GM23248 (cell line): ENCODE data around the gene PLEKHJ1. TPM values are rescaled to one million over a fixed set of nuclear protein-coding genes. Genes with fewer than 3 reads are reported as not detected.

Experiments used
- DNase-seq: peaks from one replicate; pipeline ENCODE4 v3.0.0-alpha.2; 2015
- H2AFZ ChIP-seq: fragments of 200-600 bp; sonication (generic); 2 replicates; pipeline ENCODE4 v1.6.1; 2016; ENCODE audit warnings: antibody characterized with exemption
- H3F3A ChIP-seq: fragments of 200-600 bp; sonication (generic); 2 replicates; pipeline ENCODE4 v1.6.1; 2016; ENCODE audit warnings: mild to moderate bottlenecking, antibody characterized with exemption, mixed run types; ENCODE audit not compliant: insufficient read depth
- H3K27ac ChIP-seq: fragments of 200-600 bp; sonication (generic); 2 replicates; pipeline ENCODE4 v1.5.1; 2016; ENCODE audit warnings: mild to moderate bottlenecking
- H3K27me3 ChIP-seq: fragments of 200-600 bp; sonication (generic); replicated peaks from 2 replicates; pipeline ENCODE4 v1.6.1; 2016; ENCODE audit warnings: mild to moderate bottlenecking; ENCODE audit not compliant: insufficient read depth
- H3K36me3 ChIP-seq: fragments of 200-600 bp; sonication (generic); 2 replicates; pipeline ENCODE4 v1.6.1; 2016; ENCODE audit warnings: low read depth, mild to moderate bottlenecking
- H3K4me1 ChIP-seq: fragments of 200-600 bp; sonication (generic); 2 replicates; pipeline ENCODE4 v1.6.1; 2016; ENCODE audit warnings: mild to moderate bottlenecking; ENCODE audit not compliant: insufficient read depth
- H3K4me2 ChIP-seq: fragments of 200-600 bp; sonication (generic); one replicate; pipeline ENCODE4 v1.6.1; 2016; ENCODE audit warnings: mild to moderate bottlenecking; ENCODE audit not compliant: unreplicated experiment
- H3K4me3 ChIP-seq: fragments of 200-600 bp; sonication (generic); 2 replicates; pipeline ENCODE4 v1.5.1; 2016; ENCODE audit warnings: mild to moderate bottlenecking
- H3K79me2 ChIP-seq: fragments of 200-600 bp; sonication (generic); 2 replicates; pipeline ENCODE4 v1.6.1; 2016; ENCODE audit warnings: mild to moderate bottlenecking; ENCODE audit not compliant: insufficient read depth
- H3K9ac ChIP-seq: fragments of 200-600 bp; sonication (generic); 2 replicates; pipeline ENCODE4 v1.6.1; 2016; ENCODE audit warnings: mild to moderate bottlenecking
- H3K9me2 ChIP-seq: fragments of 200-600 bp; sonication (generic); 2 replicates; pipeline ENCODE4 v1.6.1; 2016; ENCODE audit warnings: mixed run types, mild to moderate bottlenecking, moderate library complexity; ENCODE audit not compliant: insufficient read depth
- H3K9me3 ChIP-seq: fragments of 200-600 bp; sonication (generic); one replicate; pipeline ENCODE4 v1.6.1; 2017; ENCODE audit warnings: low read depth
- H4K20me1 ChIP-seq: fragments of 200-600 bp; sonication (generic); 2 replicates; pipeline ENCODE4 v1.6.0; 2016; ENCODE audit not compliant: insufficient read depth
- EZH2 ChIP-seq: fragments of 200-600 bp; sonication (generic); IDR thresholded peaks from 2 replicates; pipeline ENCODE4 v1.6.1; 2018; ENCODE audit warnings: antibody characterized with exemption, mild to moderate bottlenecking; ENCODE audit not compliant: insufficient read depth, poor library complexity, severe bottlenecking
- EZH2phosphoT487 ChIP-seq: fragments of 200-600 bp; sonication (generic); IDR thresholded peaks from 2 replicates; pipeline ENCODE4 v1.6.1; 2018; ENCODE audit warnings: antibody characterized with exemption, moderate library complexity, mild to moderate bottlenecking, low read depth; ENCODE audit not compliant: insufficient read depth
- WGBS, 2 experiments: methylation state at CpG; one replicate each; pipeline ENCODE4 v1.1.6; 2015 to 2017; ENCODE audit warnings: low lambda C conversion rate in 2 of 2, low coverage in 1 of 2; ENCODE audit errors: missing lambda C conversion rate in 2 of 2; 5-methylcytosine and 5-hydroxymethylcytosine counted together
- in situ Hi-C: fragments of 300-500 bp; cut with MboI; formaldehyde crosslinking; loops from 2 replicates; pipeline ENCODE4 v1.15.0; 2020
- polyA plus RNA-seq: library from polyadenylated mRNA; unstranded; fragments of >200 nt; fragmentation: Nextera tagmentation; extraction: Ambion mirVana; gene quantifications from 2 replicates; pipeline ENCODE4 v1.2.1, GENCODE V29; 2016
- total RNA-seq: library from RNA; depleted of rRNA; stranded (reverse); fragments of >200 nt; shearing (Covaris generic); gene quantifications from 2 replicates; pipeline ENCODE4 v1.2.3, GENCODE V29; 2014

The PLEKHJ1 gene
- total and polyA plus RNA-seq, 2 experiments from 2014 or later: 62.3 to 68.3 TPM

DNA sequence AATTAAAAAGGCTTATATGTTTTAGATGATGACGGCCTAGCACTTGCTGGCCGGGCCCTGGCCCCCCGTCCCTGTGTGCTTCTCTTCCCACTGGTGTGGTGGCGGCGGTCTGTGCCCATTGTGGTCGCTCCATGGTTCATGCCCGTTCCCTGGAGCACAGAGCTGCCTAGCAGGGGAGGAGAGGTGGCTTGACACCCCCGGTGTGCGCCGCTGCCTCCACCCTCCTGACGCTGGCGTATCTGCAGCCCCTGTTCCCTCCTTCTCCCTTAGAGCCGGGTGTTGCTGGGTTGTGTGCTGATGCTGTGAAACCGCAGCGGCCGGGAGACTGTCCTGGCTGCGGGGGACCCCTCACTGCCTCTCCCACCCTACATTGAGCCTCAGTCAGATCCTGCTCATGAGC, 43.3 kb downstream of the PLEKHJ1 start:
- WGBS, 2 experiments: 97 to 98% methylated on average over 17 of the region's 17 CpGs
- H3K79me2 ChIP-seq: peaks cover 96% of the 10 kb centered on the region
- no peak for DNase-seq

DNA sequence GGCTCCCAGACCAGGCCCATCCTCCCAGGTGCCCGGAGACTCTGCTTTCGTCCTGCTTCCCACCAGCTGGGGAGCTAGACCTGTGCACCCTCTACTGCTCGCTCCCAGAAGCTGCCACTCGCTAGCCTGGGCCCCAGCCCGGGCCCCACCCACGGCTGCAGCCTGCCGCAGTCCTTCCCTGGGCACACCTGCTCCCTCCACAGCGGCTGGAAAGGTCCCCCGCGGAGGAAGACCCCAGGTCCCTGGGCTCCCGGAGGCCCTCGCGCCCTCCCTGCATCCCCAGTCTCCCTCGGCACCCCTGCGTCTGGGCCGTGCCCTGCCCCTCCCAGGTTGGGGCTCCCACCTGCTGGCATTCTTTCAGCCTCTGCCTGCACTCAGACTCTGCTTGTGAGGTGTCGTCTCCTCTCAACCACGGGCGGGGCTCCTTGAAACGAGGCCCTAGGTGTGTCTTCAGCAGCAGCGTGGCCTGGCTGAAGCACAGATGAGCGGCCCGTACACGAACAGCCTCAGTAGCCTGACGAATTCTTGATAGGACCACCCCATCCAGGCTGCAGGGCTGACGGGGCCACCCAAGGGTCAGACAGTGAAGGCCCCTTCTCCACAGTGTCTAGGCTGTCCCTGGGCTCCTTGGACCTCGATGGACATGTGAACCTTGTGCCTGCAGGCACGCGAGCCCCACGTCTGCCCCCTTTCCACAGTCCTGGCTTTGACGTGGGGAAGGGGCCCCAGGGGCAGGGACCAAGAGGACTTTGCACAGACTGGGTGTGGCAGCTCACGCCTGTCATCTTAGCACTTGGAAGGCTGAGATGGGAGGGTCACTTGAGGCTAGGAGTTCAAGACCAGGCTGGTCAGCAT, 44.4 kb downstream of the PLEKHJ1 start:
- Histone ChIP-seq H3K9me2 (no peaks in the 10 kb centered on the region), H2AFZ (no peak overlapping the region), H3K36me3 (0 out of 2 replicates have a peak, but pooled peaks cover 5% of the 10 kb centered on the region), H3K27ac (no peak overlapping the region), H3K27me3 (no peaks in the 10 kb centered on the region), H3K79me2 (peaks cover 86% of the 10 kb centered on the region), H3K4me1 (peaks cover 7% of the 10 kb centered on the region), H4K20me1 (no peaks in the 10 kb centered on the region), H3K4me2 (no peak overlapping the region), H3F3A (peaks cover 11% of the 10 kb centered on the region; the same call in 1 of the 2 replicates), H3K4me3 (no peak overlapping the region), H3K9ac (no peak overlapping the region), H3K9me3 (no peaks in the 10 kb centered on the region)
- no peak for DNase-seq
- no peak for TF ChIP-seq EZH2
- TF ChIP-seq EZH2phosphoT487: no peak
- 90 to 94% methylated on average over 19 to 32 of the region's 32 CpGs for WGBS, 2 experiments
- in situ Hi-C loops: no loop called here

More for the DNA sequence above, 43.3 kb downstream of the PLEKHJ1 start:
- Histone ChIP-seq H3K9me2 (no peaks in the 10 kb centered on the region), H3K4me2 (no peak overlapping the region), H3K36me3 (0 out of 2 replicates have a peak, but pooled peaks cover 5% of the 10 kb centered on the region), H3K27me3 (no peaks in the 10 kb centered on the region), H3K27ac (no peak overlapping the region), H3K9me3 (no peaks in the 10 kb centered on the region), H2AFZ (no peak overlapping the region), H3K9ac (no peak overlapping the region), H3K4me3 (no peak overlapping the region), H3K4me1 (no peaks in the 10 kb centered on the region), H3F3A (0 out of 2 replicates have a peak, but pooled peaks cover 2% of the 10 kb centered on the region), H4K20me1 (no peaks in the 10 kb centered on the region)
- TF ChIP-seq EZH2: no peak
- in situ Hi-C loops: no loop called here

- Histone ChIP-seq H3K4me2 (no peak overlapping the region), H3K9me3 (no peaks in the 10 kb centered on the region), H3K27ac (no peak overlapping the region), H3F3A (peaks cover 16% of the 10 kb centered on the region; the same call in 1 of the 2 replicates), H3K9me2 (no peaks in the 10 kb centered on the region), H3K79me2 (peaks cover 78% of the 10 kb centered on the region), H2AFZ (no peak overlapping the region), H3K4me1 (peaks cover 12% of the 10 kb centered on the region), H3K9ac (no peak overlapping the region), H3K4me3 (no peak overlapping the region), H4K20me1 (no peaks in the 10 kb centered on the region), H3K27me3 (no peaks in the 10 kb centered on the region), H3K36me3 (0 out of 2 replicates have a peak, but pooled peaks cover 5% of the 10 kb centered on the region)
- WGBS, 2 experiments: 95 to 96% methylated on average over 34 to 37 of the region's 37 CpGs
- in situ Hi-C loops: no loop called here
- no peak for DNase-seq
- TF ChIP-seq EZH2phosphoT487: no peak
These were observed 45.2 kb downstream of the PLEKHJ1 start for GRCh38 chr19:2190848-2191455.

- in situ Hi-C loops: no loop called here
- DNase-seq: no peak
- H3K9me3 ChIP-seq: no peaks in the 10 kb centered on the region
- no peak overlapping the region for H3K27ac ChIP-seq
- no peak overlapping the region for H2AFZ ChIP-seq
- H3K9ac ChIP-seq: no peak overlapping the region
- no peaks in the 10 kb centered on the region for H4K20me1 ChIP-seq
- peaks cover 26% of the 10 kb centered on the region for H3F3A ChIP-seq
- H3K36me3 ChIP-seq: 0 out of 2 replicates have a peak, but pooled peaks cover 5% of the 10 kb centered on the region
- H3K27me3 ChIP-seq: no peaks in the 10 kb centered on the region
- no peak overlapping the region for H3K4me3 ChIP-seq
- TF ChIP-seq EZH2 (no peak), EZH2phosphoT487 (no peak)
- peaks cover 76% of the 10 kb centered on the region for H3K79me2 ChIP-seq
- peaks cover 18% of the 10 kb centered on the region for H3K4me1 ChIP-seq
- no peak overlapping the region for H3K4me2 ChIP-seq
- H3K9me2 ChIP-seq: no peaks in the 10 kb centered on the region
- 74 to 78% methylated on average over 15 to 16 of the region's 16 CpGs for WGBS, 2 experiments
These were observed 46.2 kb downstream of the PLEKHJ1 start for GRCh38 chr19:2189880-2190279.
